Measurements from ENCODE around the gene FHL1. TPM values are rescaled to one million over a fixed set of nuclear protein-coding genes. Genes with fewer than 3 reads are reported as not detected.

Gene FHL1
- polyA plus RNA-seq, 1 of the 3 experiments (the other 2 are of a cell fraction) = 57.8 TPM

DNA sequence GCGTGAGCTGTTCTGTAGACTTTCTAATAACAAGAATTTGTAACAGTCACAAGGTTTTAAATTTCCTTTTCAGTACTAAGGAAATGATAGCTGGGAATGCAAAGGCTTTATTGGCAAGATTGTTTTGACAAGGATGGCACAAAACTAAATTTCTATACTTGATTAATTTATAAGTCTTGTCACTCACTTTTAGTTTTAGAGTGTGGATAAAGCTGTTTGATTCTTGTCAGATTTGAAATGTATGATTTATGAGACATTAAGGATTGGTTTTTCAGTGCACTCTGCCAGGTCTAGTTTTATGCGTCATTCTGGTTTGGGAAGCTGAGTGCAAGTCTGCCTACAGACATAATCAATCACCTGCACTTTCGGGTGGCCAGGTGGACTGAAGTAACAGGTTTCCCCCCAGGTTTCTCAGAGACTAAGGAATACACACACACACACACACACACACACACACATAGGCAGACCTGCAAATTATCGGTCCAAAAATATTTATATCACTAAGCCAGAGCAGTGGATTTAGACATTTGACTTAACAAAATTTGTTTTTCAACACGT, 9.3 kb downstream of the FHL1 start:
- no peak for DNase-seq
- Histone ChIP-seq H3K9me2 (no peaks in the 10 kb centered on the region), H3K9ac (no peak overlapping the region), H3K27ac (ENCODE audit: low read depth in 2 of 2, low read length in 1 of 2) (no peak overlapping the region), H4K20me1 (ENCODE audit: insufficient read depth) (no peaks in the 10 kb centered on the region; the same call in 1 of the 2 replicates), H3K27me3 (ENCODE audit: insufficient read depth) (no peaks in the 10 kb centered on the region; the same call in 1 of the 2 replicates), H3K4me1 (ENCODE audit: control insufficient read depth in 1 of 2, insufficient read depth in 2 of 2, low read depth in 1 of 2, low read length in 1 of 2) (no peaks in the 10 kb centered on the region), H3K4me3 (ENCODE audit: low read depth in 2 of 2, low read length in 1 of 2) (no peak overlapping the region), H2AFZ (ENCODE audit: low read depth) (no peak overlapping the region), H3F3A (replicated peaks; ENCODE audit: insufficient read depth) (no peaks in the 10 kb centered on the region), H3K4me2 (no peak overlapping the region), H3K9me3 (no peaks in the 10 kb centered on the region), H3K36me3 (replicated peaks in 1 of 2; ENCODE audit: control insufficient read depth in 1 of 2, insufficient read depth in 2 of 2, low read length in 1 of 2) (no peaks in the 10 kb centered on the region), H3K79me2 (ENCODE audit: insufficient read depth) (no peaks in the 10 kb centered on the region; the same call in none of the 2 replicates)
- ChIA-PET POLR2A (no interaction called here), CTCF (interaction anchor here (1.2 kb wide), 1 partner anchor 112 kb away, joined by 3 read pairs; no protein-coding TSS in a partner anchor)
- WGBS (ENCODE audit: low lambda C conversion rate) = 51% methylated on average over 5 of the region's 5 CpGs
- TF ChIP-seq FOXJ3 (CRISPR knock-in tag; IDR thresholded peaks at IDR 0.05) = no peak
- TF ChIP-seq RXRA (IDR thresholded peaks at IDR 0.05; ENCODE audit: borderline replicate concordance, low read depth) = no peak
- TF ChIP-seq, protein P1, sequence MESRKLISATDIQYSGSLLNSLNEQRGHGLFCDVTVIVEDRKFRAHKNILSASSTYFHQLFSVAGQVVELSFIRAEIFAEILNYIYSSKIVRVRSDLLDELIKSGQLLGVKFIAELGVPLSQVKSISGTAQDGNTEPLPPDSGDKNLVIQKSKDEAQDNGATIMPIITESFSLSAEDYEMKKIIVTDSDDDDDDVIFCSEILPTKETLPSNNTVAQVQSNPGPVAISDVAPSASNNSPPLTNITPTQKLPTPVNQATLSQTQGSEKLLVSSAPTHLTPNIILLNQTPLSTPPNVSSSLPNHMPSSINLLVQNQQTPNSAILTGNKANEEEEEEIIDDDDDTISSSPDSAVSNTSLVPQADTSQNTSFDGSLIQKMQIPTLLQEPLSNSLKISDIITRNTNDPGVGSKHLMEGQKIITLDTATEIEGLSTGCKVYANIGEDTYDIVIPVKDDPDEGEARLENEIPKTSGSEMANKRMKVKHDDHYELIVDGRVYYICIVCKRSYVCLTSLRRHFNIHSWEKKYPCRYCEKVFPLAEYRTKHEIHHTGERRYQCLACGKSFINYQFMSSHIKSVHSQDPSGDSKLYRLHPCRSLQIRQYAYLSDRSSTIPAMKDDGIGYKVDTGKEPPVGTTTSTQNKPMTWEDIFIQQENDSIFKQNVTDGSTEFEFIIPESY (IDR thresholded peaks at IDR 0.05; ENCODE audit: borderline replicate concordance, low read depth) = no peak
- TF ChIP-seq EP300 (IDR thresholded peaks at IDR 0.05; ENCODE audit: borderline replicate concordance in 1 of 2, low read depth in 1 of 2, low read length in 1 of 2) = no peak
- no peak for TF ChIP-seq FOXM1 (IDR thresholded peaks at IDR 0.05; ENCODE audit: low read depth)
- TF ChIP-seq CHD2 (IDR thresholded peaks at IDR 0.05; ENCODE audit: low read length, partially characterized antibody) = no peak
- TF ChIP-seq, protein P2, sequence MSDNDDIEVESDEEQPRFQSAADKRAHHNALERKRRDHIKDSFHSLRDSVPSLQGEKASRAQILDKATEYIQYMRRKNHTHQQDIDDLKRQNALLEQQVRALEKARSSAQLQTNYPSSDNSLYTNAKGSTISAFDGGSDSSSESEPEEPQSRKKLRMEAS (IDR thresholded peaks at IDR 0.05; ENCODE audit: low read depth) = no peak
- no peak for TF ChIP-seq ELF1 (IDR thresholded peaks at IDR 0.05)
- TF ChIP-seq, protein P3, sequence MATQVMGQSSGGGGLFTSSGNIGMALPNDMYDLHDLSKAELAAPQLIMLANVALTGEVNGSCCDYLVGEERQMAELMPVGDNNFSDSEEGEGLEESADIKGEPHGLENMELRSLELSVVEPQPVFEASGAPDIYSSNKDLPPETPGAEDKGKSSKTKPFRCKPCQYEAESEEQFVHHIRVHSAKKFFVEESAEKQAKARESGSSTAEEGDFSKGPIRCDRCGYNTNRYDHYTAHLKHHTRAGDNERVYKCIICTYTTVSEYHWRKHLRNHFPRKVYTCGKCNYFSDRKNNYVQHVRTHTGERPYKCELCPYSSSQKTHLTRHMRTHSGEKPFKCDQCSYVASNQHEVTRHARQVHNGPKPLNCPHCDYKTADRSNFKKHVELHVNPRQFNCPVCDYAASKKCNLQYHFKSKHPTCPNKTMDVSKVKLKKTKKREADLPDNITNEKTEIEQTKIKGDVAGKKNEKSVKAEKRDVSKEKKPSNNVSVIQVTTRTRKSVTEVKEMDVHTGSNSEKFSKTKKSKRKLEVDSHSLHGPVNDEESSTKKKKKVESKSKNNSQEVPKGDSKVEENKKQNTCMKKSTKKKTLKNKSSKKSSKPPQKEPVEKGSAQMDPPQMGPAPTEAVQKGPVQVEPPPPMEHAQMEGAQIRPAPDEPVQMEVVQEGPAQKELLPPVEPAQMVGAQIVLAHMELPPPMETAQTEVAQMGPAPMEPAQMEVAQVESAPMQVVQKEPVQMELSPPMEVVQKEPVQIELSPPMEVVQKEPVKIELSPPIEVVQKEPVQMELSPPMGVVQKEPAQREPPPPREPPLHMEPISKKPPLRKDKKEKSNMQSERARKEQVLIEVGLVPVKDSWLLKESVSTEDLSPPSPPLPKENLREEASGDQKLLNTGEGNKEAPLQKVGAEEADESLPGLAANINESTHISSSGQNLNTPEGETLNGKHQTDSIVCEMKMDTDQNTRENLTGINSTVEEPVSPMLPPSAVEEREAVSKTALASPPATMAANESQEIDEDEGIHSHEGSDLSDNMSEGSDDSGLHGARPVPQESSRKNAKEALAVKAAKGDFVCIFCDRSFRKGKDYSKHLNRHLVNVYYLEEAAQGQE (IDR thresholded peaks at IDR 0.05; ENCODE audit: low read depth, low read length) = no peak
- no peak for TF ChIP-seq FOSL2 (IDR thresholded peaks at IDR 0.05; ENCODE audit: borderline replicate concordance, low read depth)
- TF ChIP-seq SMC3 (IDR thresholded peaks at IDR 0.05; ENCODE audit: low read depth, low read length) = no peak
- no peak for TF ChIP-seq TAF1 (IDR thresholded peaks at IDR 0.05; ENCODE audit: borderline replicate concordance, low read depth, low read length)
